Mucosa of descending colon (tissue), 3 donors: ENCODE results near the gene TIMP3. TPM values are rescaled to one million over a fixed set of nuclear protein-coding genes. Genes with fewer than 3 reads are reported as not detected.

Experiments used
- ATAC-seq: fragments of 200-7000 bp; cut with Tn5 transposase; one replicate; pipeline ENCODE4 v1.9.1; 2020; ENCODE audit warnings: mild to moderate bottlenecking, moderate library complexity
- DNase-seq, 3 donors: peaks; one replicate each; pipeline ENCODE4 v3.0.0-alpha.2; 2020
- H3K36me3 ChIP-seq: fragments of 200-600 bp; one replicate; pipeline ENCODE4 v1.8.0; 2021; ENCODE audit warnings: low read depth, mild to moderate bottlenecking
- H3K4me1 ChIP-seq: fragments of 200-600 bp; one replicate; pipeline ENCODE4 v1.8.0; 2021; ENCODE audit warnings: low read depth, mild to moderate bottlenecking
- H3K4me3 ChIP-seq: fragments of 200-600 bp; one replicate; pipeline ENCODE4 v1.8.0; 2021; ENCODE audit warnings: mild to moderate bottlenecking
- H3K9me3 ChIP-seq: fragments of 200-600 bp; one replicate; pipeline ENCODE4 v1.8.0; 2021; ENCODE audit warnings: mild to moderate bottlenecking
- intact Hi-C, 2 donors: fragments of 100-400 bp; cut with DNase I in 1 of 2; cut with micrococcal nuclease in 1 of 2; formaldehyde crosslinking; loops; one replicate each; pipeline versions ENCODE4 v1.11.0 to v1.11.1; 2022; cut with DNase I, micrococcal nuclease
- total RNA-seq, 3 donors: library from RNA; stranded (reverse); fragmentation: NEBNext Ultra II Directional in 2 of 3; extraction: Animal tissue kit (Norgen Biotek cat#: 25700) in 2 of 3; gene quantifications; one replicate each; pipeline versions ENCODE4 v1.2.1 to v1.2.4, GENCODE V29; 2021 to 2023
- TF ChIP-seq, protein P1 (sequence below): fragments of 200-600 bp; IDR thresholded peaks from one replicate; pipeline ENCODE4 v1.8.0; 2022; ENCODE audit warnings: antibody characterized with exemption, mild to moderate bottlenecking
- donor health status: DM: no; HTN: no; CAD: no; lungs with moderate emphysema.
- donor health status: DM: no; HTN: no; CAD: no.
- donor health status: DM: no; HTN: yes; CAD: no.

TIMP3 gene
- total RNA-seq, 3 donors from 2014 or later = 14.4 to 193 (median 49.1) TPM

DNA sequence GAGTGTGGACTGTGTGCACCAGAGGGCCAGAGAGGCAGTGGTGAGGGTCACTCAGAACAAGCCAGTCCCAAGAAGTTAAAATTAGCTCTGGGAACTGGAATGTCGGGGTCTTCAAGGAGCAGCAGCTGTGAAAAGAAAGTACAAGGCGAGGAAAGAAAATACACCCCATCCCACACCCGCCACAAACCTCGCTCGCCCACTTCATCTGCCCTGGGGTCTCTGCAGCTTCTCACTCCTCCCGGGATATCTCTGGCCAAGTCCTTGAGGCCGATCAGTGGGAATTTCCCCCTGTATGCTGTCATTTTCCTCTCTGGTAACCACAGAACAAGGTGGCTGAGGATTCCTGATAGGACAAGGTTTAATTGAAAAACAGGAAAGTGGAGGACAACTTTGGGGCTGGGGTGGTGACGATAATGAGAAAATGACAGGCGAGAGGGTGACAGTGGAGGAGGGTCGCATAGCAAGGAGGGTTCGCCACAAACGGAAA is 36.3 kb upstream of the TIMP3 start:
- intact Hi-C loops = no loop called here
- ATAC-seq (no peak), DNase-seq (no peak)
- H3K4me1 ChIP-seq = no peaks in the 10 kb centered on the region
- TF ChIP-seq, protein P1, sequence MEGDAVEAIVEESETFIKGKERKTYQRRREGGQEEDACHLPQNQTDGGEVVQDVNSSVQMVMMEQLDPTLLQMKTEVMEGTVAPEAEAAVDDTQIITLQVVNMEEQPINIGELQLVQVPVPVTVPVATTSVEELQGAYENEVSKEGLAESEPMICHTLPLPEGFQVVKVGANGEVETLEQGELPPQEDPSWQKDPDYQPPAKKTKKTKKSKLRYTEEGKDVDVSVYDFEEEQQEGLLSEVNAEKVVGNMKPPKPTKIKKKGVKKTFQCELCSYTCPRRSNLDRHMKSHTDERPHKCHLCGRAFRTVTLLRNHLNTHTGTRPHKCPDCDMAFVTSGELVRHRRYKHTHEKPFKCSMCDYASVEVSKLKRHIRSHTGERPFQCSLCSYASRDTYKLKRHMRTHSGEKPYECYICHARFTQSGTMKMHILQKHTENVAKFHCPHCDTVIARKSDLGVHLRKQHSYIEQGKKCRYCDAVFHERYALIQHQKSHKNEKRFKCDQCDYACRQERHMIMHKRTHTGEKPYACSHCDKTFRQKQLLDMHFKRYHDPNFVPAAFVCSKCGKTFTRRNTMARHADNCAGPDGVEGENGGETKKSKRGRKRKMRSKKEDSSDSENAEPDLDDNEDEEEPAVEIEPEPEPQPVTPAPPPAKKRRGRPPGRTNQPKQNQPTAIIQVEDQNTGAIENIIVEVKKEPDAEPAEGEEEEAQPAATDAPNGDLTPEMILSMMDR = no peak
- no peak overlapping the region for H3K4me3 ChIP-seq
- H3K36me3 ChIP-seq = no peaks in the 10 kb centered on the region
- H3K9me3 ChIP-seq = no peaks in the 10 kb centered on the region

DNA sequence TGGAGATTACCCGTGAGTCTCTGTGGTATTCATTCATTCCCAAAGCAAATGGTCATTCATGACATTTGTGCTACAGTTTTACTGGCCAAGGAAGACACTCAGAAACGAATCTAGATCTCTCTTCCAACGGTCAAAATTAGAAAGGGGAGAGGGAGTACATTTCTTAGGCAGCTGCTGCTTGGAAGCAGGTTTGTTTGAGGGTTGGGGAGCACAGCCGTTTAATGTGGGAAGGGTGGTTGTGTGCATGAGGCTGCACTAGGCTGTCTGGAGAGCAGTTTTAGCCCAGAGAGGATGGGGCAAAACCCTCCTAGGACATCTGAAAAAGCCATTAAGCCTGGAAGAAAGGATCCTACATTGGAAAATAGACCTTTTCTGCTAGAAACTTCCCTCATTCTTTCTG is 29.7 kb upstream of the TIMP3 start:
- no peak for ATAC-seq
- intact Hi-C loops = no loop called here
- TF ChIP-seq, protein P1 = no peak

DNA sequence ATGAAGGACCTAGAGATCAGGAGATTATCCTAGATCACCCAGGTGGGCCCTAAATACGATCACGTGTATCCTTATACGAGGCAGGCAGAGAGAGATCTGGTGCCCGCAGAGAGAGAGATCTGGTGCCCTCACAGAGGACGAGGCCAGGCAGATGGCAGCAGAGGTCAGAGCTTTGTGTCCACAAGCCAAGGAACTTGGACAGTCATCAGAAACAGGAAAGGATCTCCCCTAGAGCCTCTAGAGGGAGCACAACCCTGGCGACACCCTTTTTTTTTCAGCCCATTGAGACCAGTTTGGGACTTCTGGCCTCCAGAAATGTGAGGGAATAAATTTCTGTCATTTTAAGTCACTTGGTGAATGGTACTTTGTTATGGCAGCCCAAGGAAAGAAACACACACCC is 25.5 kb upstream of the TIMP3 start:
- TF ChIP-seq, protein P1 = no peak
- Histone ChIP-seq H3K36me3 (no peaks in the 10 kb centered on the region), H3K4me1 (no peaks in the 10 kb centered on the region), H3K4me3 (no peak overlapping the region), H3K9me3 (no peaks in the 10 kb centered on the region)
- DNase-seq = no peak
- intact Hi-C loops = no loop called here
- ATAC-seq = peak; percentile 50

More for the DNA sequence above, 29.7 kb upstream of the TIMP3 start:
- Histone ChIP-seq H3K36me3 (no peaks in the 10 kb centered on the region), H3K9me3 (no peaks in the 10 kb centered on the region), H3K4me3 (no peak overlapping the region), H3K4me1 (no peaks in the 10 kb centered on the region)
- DNase-seq = no peak

DNA sequence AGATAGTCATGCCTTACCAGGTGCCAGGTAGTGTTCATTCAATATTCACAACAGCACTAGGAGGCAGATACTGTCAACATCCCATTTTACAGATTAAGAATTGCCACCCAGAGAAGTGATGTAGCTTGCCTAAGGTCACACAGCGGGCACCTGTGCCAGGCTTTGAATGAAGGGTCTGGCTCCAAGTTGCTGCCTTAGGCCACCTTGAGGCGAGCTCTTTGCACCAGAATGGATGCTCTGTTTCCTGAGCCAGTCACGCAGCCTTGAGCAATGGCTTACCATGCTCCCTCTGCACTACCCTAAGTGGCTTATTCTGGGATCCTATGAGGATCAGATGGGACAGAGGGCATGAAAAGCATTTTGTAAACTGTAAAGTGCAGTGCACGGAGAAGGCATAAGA is 25.1 kb upstream of the TIMP3 start:
- intact Hi-C loops = no loop called here
- Histone ChIP-seq H3K4me1 (no peaks in the 10 kb centered on the region), H3K36me3 (no peaks in the 10 kb centered on the region), H3K9me3 (no peaks in the 10 kb centered on the region), H3K4me3 (no peak overlapping the region)
- TF ChIP-seq, protein P1 = no peak
- ATAC-seq (no peak), DNase-seq (no peak)

DNA sequence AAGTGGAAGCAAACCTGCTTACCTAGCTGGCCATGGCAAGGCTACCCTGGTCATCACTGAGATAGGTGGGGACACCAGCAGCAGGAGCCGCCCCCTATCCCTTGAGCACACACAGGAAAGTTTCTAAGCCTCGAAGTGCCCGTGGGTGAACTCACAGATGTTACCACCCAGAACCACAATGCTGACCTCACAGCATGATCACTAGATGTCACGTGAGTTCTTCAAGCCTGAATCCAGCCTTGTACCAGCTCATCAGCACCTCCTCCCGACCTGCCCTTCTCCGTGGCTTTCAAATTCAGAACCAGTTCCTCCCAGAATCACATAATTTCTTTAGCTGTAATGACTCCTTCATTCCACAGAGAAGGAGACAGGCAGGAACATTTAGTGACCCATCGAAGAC is 24.7 kb upstream of the TIMP3 start:
- no peaks in the 10 kb centered on the region for H3K9me3 ChIP-seq
- H3K36me3 ChIP-seq = no peaks in the 10 kb centered on the region
- no peak overlapping the region for H3K4me3 ChIP-seq
- DNase-seq (no peak), ATAC-seq (no peak)
- intact Hi-C loops = no loop called here
- TF ChIP-seq, protein P1 = no peak
- H3K4me1 ChIP-seq = no peaks in the 10 kb centered on the region

DNA sequence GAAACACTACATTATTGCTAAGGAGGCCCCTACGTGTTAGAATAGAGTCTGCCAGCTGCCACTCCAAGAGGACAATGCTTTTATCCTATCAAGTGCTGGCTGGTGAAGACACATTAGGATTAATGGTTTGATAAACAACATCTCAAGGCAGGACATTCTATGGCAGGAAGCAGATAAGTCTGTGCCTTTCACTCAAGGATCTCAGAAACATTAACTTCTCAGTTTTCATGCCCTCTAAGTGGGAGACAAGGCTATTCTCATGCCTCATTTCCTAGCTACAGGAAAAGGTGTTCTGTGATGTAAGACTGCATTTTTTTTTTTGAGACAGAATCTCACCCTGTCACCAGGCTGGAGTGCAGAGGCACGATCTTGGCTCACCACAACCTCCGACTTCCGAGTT is 23.5 kb upstream of the TIMP3 start:
- Histone ChIP-seq H3K36me3 (no peaks in the 10 kb centered on the region), H3K4me3 (no peak overlapping the region), H3K4me1 (no peaks in the 10 kb centered on the region), H3K9me3 (no peaks in the 10 kb centered on the region)
- TF ChIP-seq, protein P1 = no peak
- intact Hi-C loops = no loop called here
- DNase-seq (no peak), ATAC-seq (no peak)
